GM18499 (cell line): ENCODE results near the gene ISM1.

ENCODE experiments used
- ATAC-seq: cut with Tn5 transposase; IDR thresholded peaks from one replicate; pipeline ENCODE4 v1.9.1; 2021; ENCODE audit warnings: moderate number of reproducible peaks; ENCODE audit not compliant: insufficient read depth, unreplicated experiment

Gene ISM1

GRCh38 chr20:13220904-13221297, at the start of gene ISM1:
Gene ISM1 (plus strand): TSS chr20:13221274. CDS start chr20:13221777, 503 bp downstream.
- ATAC-seq = no peak

GRCh38 chr20:13173201-13173600, 47.9 kb upstream of the ISM1 start:
- no peak for ATAC-seq

DNA sequence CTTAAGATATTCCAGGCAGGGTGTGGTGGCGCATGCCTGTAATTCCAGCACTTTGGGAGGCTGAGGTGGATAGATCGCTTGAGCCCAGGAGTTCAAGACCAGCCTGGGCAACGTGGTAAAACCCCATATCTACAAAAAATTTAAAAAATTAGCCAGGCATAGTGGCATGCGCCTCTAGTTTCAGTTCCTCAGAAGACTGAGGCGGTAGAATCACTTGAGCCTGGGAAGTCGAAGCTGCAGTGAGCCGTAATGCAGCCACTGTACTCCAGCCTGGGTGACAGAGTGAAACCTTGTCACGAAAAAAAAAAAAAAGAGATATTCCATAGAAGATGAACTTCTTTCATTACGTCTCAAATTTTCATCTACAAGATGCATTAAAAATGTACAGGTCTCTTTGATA, 46.7 kb upstream of the ISM1 start:
- ATAC-seq = no peak

GRCh38 chr20:13180986-13181889, 39.8 kb upstream of the ISM1 start:
- no peak for ATAC-seq

- ATAC-seq = no peak
These were observed 38.1 kb upstream of the ISM1 start for GRCh38 chr20:13183005-13183404.

DNA sequence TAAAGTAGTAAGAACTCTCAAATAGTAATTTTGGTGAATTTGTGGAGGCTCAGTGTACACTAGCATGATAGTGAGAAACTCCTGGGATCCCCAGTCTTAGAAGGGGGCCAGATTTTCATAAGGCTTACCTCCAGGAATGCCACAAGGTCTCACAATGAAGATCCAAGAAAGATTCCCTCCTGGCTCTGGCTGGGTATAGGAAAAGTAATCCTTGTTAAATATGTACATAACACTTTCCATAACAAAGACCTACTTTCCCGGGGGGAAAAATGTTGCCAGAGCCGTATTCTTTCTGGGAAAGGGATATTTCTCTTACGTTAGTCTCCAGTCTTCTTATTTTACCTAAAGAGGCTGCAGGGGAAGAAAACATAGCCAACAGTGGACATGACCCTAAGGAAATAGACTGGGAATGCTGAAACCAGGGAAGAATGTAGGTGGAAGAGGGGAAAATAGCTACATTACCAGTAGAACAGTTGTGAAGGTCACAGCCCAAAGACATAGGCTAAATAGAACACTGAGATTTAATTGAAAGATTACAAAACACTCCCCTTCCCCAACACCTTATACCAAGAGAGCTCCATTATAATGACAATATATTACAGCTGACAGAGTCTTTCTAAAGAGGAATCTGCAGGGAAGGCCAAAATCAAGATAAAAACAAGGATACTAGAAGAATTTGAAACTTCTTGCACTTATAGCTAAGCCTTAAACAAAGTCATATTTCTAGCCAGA, 34.9 kb upstream of the ISM1 start:
- no peak for ATAC-seq

GRCh38 chr20:13187899-13188298, 33.2 kb upstream of the ISM1 start:
- ATAC-seq = no peak

GRCh38 chr20:13199279-13199678, 21.8 kb upstream of the ISM1 start:
- no peak for ATAC-seq

- no peak for ATAC-seq
These were observed 20.1 kb upstream of the ISM1 start for GRCh38 chr20:13200767-13201500.

GRCh38 chr20:13202565-13202964, 18.5 kb upstream of the ISM1 start:
- ATAC-seq = no peak

DNA sequence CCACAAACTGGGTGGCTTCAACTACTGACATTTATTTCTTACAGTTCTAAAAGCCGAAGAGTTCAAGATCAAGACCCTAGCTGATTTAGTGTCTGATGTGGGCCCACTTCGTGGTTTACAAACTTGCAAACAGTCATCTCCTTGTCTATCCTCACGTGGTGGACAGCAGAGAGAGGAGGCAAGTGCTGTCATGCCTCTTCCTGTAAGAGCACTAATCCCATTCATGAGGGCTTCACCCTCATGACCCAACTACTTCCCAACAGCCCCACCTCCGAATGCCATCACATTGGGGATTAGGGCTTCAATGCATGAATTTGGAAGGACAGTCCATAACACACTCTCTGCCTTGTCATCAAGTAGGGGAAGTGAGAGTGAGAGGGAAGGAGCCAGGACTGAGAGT, 15.6 kb upstream of the ISM1 start:
- no peak for ATAC-seq

GRCh38 chr20:13205848-13206434, 15.1 kb upstream of the ISM1 start:
- ATAC-seq = no peak

- ATAC-seq = no peak
These were observed 14.1 kb upstream of the ISM1 start for GRCh38 chr20:13207016-13207415.

DNA sequence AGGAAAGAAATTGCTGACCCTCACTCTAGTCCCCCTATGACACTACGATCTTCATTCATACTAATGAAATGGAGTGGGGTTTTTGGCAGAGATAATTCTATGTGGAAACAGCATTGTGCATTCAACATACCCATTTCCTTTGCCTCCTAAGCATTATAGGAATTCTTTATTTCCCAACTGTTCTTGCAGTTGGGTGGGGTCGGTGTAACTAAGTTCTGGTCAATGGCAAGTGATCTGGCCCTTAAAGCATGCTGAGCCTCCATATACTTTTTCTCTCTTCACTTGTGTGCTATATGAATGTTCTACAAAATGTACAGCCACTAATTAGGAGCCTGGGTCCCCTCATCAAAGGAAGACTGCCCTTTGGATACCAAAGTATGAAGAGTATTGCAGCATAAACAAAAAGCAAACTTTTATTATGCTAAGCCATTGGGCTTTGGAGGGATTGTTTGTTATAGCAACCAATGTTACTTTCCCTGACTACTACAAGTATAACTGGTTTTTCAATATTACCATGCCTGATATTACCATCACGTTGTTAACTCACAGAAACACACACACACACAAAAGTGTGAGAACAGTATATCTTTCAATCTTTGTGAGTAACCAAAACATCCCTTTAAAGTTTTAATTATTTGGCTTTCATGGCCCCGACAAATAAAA, 9.0 kb upstream of the ISM1 start:
- ATAC-seq = no peak

DNA sequence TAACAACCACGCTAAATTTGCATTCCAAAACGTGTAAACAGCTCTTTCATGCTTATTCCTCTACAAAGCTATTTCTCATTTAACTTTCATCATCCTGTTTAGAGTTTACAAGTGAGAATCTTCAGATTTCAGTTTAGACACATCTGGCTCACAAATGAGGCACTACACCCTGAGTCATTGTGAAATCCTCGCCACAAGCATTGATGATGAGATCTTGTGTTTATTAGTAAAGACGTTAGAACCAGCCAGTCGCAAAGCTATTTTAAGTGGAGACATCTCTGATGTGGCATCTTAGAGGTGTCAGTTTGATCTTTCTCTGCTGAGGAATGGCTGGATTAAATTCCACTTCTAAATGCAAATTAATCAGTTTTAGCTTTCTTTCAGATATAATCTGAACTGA, 8.3 kb upstream of the ISM1 start:
- ATAC-seq = no peak

GRCh38 chr20:13213335-13213734, 7.7 kb upstream of the ISM1 start:
- ATAC-seq = no peak

DNA sequence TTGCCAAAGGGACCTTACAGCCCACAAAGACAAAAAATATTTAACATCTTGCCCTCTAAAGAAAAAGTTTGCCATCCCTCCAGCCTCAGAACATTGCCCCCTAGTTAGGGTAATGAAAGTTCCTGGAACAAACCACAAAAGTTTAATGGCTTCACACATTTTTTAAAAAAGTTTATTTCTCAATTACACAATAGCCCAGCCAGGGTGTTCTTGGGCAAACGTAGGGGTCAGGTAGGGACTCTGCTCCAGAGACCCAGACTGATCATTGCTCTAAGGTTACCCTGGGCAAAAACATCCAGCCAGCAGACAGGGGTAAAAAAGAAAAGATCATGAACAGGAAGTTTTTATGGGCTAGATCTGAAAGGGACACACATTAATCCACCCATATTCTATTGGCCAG, 4.5 kb upstream of the ISM1 start:
- no peak for ATAC-seq

DNA sequence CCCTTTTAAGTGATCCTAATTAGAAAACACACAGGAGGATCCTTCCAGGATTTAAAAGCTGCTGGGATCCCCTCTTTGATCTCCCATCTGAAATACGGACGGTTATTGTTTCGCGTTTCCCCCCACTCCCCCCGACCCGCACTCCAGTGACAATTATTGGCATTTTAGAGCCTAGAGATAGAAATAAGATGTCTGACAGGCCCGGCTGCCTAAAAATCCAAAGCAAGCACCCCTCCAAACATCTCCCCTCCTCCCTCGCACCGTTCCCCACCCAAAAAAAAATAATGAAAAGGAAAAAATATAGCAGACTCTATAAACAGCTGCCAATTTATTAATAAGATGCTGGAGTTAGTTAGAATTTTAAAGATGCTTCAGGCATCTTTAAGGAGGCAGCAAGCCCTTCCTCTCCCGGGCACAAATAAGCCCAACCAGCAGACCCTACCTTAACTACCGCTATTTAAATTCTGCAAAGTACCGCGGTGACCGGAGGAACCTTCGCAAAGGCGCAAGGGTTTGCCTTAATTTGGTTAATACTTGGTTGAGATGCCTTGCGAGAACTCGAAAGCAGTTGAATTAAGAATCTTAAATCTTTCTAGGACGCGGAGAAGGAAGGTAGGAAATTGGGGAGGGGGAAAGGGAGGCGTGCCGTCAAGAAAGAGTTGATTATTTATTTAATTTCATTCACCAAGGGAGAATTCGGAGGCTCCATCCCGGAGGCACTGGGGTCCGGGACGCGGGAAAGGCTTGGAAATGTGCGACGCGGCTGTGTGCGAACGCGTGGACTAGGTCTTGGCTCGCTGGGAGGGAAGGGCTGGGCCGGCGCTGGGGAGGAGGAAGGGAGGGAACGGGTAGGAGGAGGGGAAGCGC, 1.5 kb upstream of the ISM1 start:
- ATAC-seq = no peak
